NCI-H446 treated with DMSO at 0.1 percent for 48 hours (cell line): ENCODE measurements around the gene GPS1.

ENCODE experiments used
- DNase-seq: peaks from one replicate; lab custom pipeline; 2025; lab: John Stamatoyannopoulos, UW

Gene GPS1

DNA sequence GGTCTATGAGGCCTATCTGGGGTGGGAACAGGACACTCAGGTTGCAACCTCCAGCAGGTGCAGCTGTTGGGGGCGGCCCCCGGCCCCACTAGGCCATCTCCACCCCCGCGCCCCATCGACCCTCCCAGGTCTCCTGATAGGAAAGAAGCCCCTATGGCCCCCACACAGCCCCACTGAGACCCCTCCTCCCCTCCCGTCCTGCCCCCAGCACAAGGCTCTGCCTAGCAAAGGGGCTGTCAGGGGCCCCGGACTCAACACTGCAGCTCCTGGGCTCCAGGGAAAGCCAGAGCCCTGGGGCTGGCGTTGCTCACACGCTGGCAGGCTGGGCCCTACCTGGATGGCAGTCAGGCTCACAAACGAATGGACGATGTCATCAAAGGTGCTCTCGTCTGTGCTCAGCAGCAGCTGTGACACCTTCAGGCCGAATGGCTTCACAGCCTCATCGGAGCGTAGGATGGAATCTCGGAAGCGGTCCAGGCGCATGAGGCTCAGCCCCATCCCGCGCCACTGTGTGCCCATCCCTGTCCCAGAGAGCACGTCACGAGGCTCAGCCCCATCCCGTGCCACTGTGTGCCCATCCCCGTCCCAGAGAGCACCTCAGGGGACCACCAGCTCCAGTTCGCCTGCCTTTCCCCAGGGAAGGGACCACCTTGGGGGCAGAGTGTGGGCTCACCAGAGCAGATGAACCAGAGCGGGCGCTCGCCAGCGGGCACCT is 39.0 kb downstream of the GPS1 start:
- no peak for DNase-seq

DNA sequence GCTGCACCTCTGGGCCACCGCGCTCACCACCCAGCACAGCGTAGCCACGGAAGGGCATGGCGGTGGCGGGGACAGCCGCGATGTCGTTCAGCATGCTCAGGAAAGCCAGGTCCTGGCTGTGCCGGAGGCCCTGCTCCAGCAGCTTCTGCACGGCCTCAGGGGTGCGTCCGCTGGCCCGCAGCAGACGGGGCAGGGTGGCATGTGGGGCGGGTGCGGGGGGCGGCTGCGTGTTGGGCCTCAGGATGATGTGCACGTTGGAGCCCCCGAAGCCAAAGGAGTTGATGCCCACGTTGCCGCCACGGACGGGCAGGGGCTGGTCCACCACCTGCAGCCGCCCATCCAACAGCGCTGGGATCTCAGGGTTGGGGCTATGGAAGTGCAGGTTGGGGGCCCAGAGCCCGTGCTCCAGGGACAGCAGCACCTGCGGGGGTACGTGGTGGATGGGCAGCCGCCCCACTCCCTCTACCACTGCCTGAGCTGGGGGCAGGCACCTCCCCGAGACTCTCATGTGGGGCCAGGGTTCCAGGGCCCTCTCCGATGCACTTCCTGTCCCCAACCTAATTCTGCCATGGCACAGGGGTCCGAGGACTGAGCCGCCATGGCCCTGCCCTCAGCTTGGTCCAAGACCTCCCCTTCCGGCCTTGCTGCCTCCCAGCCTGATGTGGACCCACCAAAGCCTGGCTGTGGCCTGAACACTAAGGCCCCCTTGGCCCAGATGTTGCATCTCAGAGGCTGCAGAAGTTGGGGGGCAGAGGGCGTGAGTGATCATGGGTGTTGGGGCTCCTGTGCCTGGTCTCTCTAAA is 39.8 kb downstream of the GPS1 start:
- no peak for DNase-seq

DNA sequence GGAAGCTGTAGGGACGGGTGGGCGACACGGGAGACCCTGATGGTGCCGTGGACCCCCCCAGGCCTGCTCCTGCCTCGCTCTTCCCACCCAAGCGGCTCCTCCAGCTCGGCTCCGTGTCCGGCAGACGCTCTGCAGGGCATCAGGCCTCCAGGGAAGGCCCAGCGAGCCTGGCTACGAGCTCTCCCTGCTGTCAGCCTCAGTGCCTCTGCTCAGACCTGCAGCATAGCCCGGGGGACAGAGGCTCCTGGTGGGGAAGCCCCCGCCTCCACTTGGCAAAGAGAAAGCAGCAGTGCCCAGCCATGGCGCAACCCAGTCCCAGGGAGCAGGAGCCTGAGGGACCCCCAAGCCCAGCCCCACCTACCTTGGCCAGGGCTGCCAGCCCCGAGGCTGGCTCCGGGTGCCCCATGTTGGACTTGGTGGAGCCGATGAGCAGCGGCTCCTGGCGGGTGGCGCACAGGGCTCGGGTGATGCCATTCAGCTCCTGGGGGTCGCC is 40.4 kb downstream of the GPS1 start:
- DNase-seq: no peak

DNA sequence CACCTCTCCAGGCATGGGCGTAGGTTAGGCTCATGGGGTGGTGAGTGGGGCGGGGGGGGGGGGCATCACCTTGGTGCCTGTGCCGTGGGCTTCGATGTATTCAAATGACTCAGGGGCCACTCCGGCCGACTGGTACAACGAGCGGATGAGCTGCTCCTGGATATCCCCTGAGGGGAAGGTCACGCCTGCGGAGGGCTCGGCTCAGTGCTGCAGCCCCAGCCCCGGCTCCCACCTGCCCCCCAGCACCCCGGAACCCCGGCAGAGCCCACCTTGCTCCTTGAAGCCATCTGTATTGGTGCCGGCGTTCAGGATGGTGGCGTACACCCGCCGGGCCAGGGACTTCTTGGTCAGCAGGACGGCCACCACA is 40.9 kb downstream of the GPS1 start:
- no peak for DNase-seq

DNA sequence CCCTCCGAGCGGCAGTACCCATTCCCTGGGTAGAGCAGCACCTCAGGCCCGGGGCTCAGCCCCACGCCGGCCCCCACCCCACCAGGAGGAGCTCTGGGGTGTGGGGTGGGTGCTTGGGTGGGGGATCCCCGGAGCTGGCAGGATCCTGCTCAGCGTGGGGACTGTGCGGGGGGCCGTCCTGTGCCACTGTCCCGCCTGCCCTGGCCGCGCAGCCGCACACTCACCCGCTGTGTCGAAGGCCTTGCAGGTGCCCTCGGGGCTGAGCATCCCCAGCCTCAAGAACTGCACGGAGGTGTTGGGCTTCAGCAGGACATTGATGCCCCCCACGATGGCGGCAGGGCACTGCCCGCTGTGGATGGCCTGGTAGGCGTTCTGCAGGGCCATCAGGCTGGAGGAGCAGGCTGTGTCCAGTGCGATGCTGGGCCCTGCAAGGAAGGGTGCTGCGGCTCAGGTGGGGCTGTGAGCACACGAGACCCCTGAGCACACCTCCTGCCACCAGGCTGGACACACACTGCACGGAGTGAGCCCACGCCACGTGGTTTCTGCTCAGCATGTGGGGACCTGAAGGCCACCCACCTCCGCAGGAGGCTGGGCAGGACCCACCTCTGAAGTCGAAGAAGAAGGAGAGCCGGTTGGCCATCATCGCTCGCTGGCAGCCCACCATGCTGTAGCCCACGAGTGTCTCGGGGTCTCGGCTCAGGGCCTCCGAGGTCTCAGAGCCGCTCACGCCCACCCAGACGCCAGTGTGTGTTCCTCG is 41.5 kb downstream of the GPS1 start:
- no peak for DNase-seq

DNA sequence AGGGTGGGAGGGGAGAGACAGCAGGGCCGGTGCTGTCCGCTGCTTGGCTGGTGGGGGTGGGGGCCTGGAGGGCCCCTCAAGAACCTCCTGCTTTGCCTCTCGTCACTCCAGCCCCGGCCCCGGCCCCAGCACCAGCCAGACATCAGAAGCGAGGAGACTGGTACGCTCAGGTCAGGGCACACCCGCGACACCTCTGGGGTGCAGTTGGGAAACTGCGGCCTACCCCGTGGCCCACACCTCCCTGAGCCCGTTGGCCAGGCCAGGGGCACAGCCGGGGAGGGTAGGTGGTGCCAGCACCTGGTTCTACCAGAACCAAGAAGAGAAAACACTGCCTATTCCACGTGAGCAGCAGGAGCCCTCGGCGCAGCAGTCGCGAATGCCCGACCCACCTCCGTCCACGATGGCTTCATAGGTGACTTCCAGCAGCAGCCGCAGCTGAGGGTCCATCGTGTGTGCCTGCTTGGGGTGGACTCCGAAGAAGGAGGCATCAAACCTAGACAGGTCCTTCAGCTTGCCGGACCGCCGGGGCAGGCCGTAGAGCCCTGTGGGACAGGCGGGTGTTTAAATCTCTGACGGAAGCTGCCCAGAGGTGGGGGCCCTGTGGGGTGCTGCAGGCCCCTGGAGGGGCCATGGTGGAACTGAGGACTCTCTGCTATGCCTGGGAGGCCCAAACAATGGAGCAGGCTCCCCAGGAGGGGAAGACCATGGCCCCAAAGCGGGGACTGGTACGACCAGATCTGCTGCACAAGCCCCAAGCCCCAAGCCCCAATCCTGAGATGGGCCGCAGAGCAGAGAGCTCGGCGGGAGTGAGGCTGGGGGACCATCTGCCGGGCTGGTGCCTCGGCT is 43.5 kb downstream of the GPS1 start:
- DNase-seq: no peak

DNA sequence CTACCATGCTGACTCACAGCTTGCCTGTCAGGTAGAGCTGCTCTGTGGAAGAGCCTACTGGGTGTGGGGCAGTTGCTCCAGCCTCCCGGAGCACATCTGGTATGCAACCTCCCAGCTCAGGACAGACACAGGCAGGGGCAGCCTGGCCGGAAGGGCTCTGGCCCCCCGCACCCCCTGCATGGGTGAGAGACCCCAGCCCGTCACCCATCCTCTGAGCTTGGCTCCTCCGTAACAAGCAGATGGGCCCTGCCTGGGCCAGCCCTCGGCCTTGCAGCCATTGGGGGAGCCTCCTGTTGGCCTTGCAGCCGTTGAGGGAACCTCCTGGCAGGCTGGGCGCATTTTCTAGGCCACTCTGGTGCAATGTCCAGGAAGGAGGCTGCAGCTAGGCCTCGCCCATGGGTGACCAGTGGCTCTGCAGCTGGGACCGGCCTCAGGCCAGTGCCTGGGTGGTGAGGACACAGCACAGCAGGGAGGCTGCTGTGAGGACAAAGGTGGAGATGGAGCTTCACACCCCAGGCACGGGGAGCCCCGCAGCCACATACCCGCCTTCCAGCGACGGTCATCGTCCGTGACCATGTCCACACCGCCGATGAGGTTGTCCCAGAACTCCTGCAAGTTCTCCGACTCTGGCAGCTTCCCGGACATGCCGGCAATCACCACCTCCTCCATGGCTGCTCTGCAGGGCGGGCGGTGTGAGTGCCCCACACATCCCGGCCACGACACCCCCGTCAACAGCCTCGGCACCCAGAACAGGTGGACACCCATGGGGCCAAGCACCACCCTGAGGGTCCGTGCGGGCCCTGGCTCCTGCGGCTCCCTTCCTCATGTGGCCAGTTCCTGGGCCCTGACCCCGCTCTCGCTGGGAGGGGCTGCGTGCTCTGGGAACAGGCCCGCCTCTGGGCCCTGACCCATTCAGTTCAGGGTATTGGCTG is 44.3 kb downstream of the GPS1 start:
- DNase-seq: no peak

DNA sequence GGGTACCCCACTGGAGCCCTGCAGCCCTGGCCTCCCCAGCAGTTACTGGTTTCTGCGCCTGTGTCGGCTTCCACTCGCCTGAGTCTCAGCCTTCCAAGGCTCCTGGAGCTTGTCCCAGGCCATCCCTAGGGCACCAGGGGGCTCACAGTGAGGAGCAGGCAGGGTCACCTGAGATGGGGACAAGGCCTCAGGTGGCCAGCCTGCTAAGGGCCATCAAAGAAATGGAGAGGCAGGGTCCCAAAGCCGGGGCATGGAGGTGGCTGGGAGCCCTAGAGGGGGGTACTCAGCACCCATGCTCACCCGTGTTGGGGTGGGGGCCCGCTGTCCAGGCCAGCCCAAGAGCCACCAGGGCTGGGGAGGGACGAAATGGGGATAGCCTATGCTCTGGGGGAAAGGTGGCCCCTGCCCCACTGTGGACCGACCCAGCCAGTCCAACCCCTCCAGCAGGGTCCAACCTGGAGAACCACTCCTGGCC is 45.0 kb downstream of the GPS1 start:
- DNase-seq: no peak

DNA sequence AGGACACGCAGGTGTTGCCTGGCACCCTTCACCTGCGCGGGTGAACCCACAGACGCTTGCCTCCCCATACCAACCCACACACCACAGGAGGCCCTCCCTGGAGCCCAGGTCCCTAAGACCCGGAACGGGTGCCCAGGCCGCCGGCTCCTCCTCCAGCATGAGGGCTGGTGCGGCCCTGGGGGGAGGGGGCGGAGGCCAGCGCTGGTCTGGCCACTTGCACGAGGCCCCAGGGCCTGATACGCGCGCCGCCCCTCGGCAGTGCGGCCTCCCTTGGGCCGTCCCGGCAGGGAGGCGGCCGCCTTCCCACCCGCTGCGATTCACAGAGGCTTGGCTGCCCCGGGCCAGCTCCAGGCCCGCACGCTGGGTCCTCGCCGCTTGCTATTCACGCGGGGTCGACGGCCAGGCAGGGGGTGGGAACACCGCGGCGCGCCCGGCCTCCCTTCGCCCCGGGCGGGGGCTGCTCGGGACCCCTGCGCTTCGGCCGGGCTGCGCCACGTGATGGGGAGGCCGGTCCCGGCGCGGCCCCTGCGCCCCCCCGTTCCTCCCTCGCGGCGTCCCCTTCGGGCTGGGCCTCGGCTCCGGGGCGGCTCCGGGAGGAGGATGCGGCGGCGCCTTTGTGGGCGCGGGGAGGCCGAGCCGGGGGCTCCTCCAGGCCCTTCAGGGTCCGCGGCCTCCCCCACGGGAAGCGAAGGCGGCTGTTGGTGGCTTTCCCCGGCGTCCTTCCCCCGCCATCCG is 45.7 kb downstream of the GPS1 start:
- no peak for DNase-seq

DNA sequence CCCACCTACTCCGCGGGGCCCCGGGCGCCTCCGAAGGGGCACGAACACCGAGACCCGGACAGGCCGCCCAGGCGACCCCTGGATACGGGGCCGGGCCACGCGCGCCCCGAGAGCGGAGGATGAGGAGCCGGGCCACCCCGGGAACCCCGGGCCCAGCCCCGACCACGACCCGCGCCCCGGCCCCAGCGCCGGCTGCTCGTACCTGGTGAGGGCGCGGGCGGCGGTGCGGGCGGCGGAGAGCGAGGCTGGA is 46.1 kb downstream of the GPS1 start:
- no peak for DNase-seq

DNA sequence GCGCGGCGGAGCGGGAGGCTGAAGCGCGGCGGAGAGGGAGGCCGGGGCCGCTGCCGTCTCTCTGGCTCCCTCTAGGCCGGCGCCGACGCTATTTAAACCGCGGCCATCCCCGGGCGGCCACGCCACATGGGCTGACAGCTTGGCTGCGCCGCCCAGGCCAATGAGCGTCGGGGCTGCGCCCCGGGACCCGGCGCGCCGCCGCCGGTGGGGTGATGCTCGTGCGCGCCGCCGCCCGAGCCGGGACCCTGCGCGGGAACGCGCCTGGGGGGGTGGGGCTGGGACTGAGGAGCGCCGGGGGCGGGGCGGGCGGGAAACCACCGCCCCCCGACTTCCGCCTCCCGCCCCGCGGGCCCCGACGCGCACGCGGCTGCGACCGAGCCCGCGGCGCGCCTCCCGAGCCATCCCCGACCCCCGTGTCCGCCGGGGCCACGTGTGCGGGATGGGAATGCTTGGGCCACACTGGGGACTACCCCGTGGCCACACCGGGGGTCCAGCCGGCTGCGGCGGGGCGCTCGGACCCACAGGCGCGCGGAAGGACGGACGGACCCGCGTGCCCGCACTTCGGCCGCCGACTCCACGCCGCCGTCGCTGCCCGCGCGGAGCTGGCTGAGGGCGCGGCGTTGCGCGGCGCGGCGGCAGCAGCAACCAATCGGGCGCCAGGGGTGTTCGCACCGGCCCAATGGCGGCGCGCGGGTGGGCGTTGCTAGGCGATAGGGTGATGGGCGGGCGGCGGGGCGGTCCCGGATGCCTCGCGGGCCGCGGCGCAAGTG is 46.7 kb downstream of the GPS1 start, which contains the start of gene FASN:
Gene FASN (minus strand): TSS at position 68 of the 770 bp plus-strand sequence. CDS start 1,791 bp downstream, outside the sequence.
- DNase-seq: peak; percentile 90

DNA sequence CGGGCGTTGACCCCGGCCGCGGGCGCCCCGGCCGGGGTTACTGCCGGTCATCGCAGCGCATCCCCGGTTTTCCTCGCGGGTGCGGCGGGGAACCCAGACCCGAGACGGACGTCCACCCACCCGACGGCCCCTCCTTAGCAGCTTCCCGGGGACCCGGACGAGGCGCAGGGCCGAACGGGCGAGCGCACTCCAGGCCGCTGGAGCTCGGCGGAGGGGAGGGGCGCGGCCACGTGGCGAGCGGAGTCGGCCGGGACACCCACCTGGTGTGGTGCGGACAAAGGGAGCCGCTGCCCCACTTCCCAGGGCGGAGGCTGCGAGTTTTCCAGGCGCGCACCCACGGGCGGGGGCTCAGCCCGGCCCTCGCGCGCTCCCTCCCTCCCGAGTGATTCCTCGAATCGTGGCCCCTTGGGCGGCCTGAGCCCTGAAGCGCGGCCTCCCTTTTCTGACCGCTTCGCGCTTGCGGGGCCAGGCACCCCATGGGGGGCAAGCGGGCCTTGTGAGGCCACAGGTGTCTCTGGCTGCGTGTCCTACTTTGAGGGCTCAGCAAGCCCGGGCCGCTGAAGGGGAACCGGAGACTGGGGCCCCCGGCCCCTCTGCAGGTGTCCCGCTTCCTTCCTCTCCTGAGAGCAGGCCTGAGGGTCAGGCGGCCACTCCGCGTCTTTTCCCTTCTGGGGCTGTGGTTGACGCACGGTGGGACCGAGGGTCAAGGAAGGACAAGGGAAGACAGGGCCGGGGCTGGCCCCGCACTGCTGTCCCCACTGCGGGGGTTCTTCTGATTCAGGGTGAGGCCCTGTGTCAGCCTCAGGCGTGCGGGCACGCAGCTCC is 47.5 kb downstream of the GPS1 start:
- no peak for DNase-seq

DNA sequence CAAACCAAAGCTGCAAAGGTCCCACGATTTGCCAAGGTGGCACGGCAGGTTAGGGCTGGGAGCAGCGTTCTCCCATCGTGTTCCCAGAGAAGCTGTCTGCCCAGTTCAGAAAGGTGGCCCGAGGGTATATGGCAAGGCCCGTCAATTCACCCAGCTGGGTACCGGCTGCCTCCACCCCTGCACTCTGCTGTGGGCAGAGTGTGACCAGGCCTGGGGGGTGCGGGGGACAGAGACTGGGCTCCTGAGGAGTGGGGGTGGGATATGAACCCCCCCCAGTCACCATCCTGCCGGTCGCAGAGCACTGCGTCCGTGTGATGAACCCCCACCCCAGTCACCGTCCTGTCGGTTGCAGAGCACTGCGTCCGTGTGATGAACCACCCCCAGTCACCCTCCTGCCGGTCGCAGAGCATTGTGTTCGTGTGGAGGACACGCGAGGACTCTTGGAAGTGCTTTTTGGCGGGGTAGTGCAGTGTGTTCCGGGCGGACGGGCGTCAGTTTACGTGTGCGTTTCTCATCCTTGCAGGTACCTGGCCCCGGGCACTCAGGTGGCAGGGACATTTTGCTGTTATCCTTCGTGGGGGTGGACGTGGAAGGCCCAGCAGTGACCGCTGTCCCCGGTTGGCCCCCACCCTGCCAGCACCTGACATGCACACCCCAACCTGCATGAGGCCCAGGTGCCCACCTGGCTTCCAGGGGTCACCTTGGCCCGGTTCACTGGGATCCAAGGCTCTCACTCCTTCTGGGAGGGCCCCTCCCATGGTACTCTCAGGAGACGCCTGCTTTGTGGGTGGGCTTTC is 49.0 kb downstream of the GPS1 start:
- DNase-seq: no peak

DNA sequence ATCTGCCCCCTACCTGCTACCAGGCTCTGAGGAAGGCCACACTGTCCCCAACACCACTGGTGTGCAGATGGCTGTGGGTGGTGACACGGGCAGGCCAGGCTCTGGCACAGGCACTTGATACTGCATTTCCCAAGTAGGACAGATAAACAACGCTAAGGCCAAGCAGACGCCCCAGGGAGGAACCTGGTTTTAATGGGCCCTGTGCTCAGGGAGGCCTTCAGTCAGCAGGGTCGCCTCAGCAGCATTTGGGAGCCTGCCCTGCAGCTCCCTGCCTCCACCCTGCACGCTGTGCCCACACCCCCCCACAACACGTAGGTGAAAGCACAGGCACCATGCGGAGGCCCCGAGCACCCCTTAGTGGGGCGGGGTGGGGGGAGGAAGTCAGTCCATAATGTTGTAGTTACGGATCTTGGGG is 49.6 kb downstream of the GPS1 start:
- no peak for DNase-seq

DNA sequence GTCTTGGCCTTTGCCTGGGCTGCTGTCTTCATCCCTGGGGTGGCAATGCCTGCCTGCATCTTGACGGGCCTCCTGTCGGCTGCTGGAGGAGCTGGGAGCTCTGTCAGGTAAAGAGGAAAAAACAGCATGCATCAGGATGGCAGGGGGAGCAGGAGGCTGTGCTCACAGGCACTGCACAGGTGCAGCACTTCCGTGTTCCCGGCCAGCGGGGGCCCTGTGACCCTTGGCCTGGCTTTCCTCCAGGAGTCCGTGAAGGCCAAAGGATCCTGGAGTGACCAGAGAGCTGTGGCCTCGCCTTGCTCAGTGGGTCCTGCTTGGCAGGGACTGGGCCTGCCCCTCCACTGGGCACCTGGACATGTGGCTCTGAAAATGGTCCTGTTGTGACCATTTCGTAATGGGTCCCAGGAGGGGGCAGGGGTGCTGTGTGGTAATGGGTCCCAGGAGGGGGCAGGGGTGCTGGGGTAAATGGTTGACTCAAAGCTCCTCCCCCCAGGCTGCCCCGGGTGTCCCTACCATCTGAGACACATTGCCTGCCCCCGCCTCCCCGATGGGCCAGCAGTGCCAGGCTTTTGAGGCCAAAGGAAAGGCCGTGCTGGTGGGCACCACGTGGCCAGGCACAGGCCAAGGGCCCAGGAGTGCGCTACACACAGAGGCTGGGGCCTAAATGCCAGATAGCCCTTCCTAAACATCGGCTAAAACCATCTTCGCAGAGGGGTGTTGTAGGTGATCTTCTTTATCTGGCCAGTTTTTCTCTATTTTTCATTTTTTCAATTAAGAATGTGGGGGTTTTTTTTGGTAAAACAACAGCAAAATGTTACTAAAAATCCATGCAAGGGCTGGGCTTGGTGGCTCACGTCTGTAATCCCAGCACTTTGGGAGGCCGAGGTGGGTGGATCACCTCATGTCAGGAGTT is 50.3 kb downstream of the GPS1 start:
- no peak for DNase-seq
